Heart right ventricle (tissue), 16 donors: ENCODE results near the gene CRMP1. TPM values are rescaled to one million over a fixed set of nuclear protein-coding genes. Genes with fewer than 3 reads are reported as not detected.

Experiments
- ATAC-seq, 8 donors: fragments of 200-7000 bp; cut with Tn5 transposase; one replicate each; pipeline ENCODE4 v1.9.1; 2020; ENCODE audit warnings: mild to moderate bottlenecking in 8 of 8, moderate library complexity in 8 of 8, moderate number of reproducible peaks in 1 of 8
- DNase-seq, 2 donors: peaks; one replicate each; pipeline ENCODE4 v3.0.0-alpha.2; 2020
- H3K27ac ChIP-seq, 10 donors: fragments of 200-600 bp; sonication (generic) in 2 of 10; one replicate each; pipeline versions ENCODE4 v1.5.0 to v1.8.0; 2020 to 2022; ENCODE audit warnings: mild to moderate bottlenecking in 3 of 10
- H3K27me3 ChIP-seq, 7 donors: fragments of 200-600 bp; one replicate each; pipeline ENCODE4 v1.8.0; 2021 to 2022; ENCODE audit warnings: mild to moderate bottlenecking in 2 of 7
- H3K36me3 ChIP-seq, 9 donors: fragments of 200-600 bp; sonication (generic) in 1 of 9; one replicate each; pipeline versions ENCODE4 v1.5.0 to v1.8.0; 2020 to 2022; ENCODE audit warnings: mild to moderate bottlenecking in 2 of 9
- H3K4me1 ChIP-seq, 9 donors: fragments of 200-600 bp; sonication (generic) in 1 of 9; one replicate each; pipeline versions ENCODE4 v1.5.0 to v1.8.0; 2020 to 2022; ENCODE audit warnings: mild to moderate bottlenecking in 4 of 9
- H3K4me3 ChIP-seq, 10 donors: fragments of 200-600 bp; sonication (generic) in 2 of 10; one replicate each; pipeline versions ENCODE4 v1.5.0 to v1.8.0; 2020 to 2022; ENCODE audit warnings: mild to moderate bottlenecking in 7 of 10, moderate library complexity in 2 of 10
- H3K9me3 ChIP-seq, 11 donors: fragments of 200-600 bp in 10 of 11; sonication (generic) in 2 of 11; one replicate each; pipeline versions ENCODE4 v1.5.0 to v1.8.0; 2013 to 2022; ENCODE audit warnings: mild to moderate bottlenecking in 2 of 11, control low read depth in 1 of 11, moderate library complexity in 1 of 11
- CTCF ChIP-seq, 9 donors: fragments of 200-600 bp; sonication (generic) in 2 of 9; IDR thresholded peaks; one replicate each; pipeline versions ENCODE4 v1.5.0 to v1.8.0; 2021 to 2022; ENCODE audit warnings: antibody characterized with exemption in 9 of 9, mild to moderate bottlenecking in 5 of 9, moderate library complexity in 1 of 9
- WGBS, 2 donors: extraction: QIAGEN DNeasy Blood & Tissue Kit; methylation state at CpG; one replicate each; pipeline ENCODE4 v1.1.7; 2013; ENCODE audit warnings: inconsistent platforms in 1 of 2; 5-methylcytosine and 5-hydroxymethylcytosine counted together
- intact Hi-C, 10 donors: fragments of 100-400 bp; cut with DNase I; formaldehyde crosslinking; loops; one replicate each; pipeline versions ENCODE4 v1.11.1 to v1.14.2; 2022
- polyA plus RNA-seq, 2 donors: library from polyadenylated mRNA; stranded (reverse); fragments of 200-250 nt; gene quantifications; one replicate each; pipeline ENCODE4 v1.2.3, GENCODE V29; 2013
- total RNA-seq, 10 donors: library from RNA; stranded (reverse); fragmentation: NEBNext Ultra II Directional in 3 of 10; extraction: Animal tissue kit (Norgen Biotek cat#: 25700) in 3 of 10; gene quantifications; one replicate each; pipeline versions ENCODE4 v1.2.1 to v1.2.4, GENCODE V29; 2021 to 2023
- donor health status: Arrhythmogenic right ventricular cardiomyopathy.
- donor health status: ischemic (EF 13 %, LVEDD 7.1; RV severe dilation, severe dysfunction).
- donor health status: healthy with polysubstance abuse.
- donor health status: DM: no; HTN: yes; CAD: no.
- donor health status: DM: no; HTN: no; CAD: no.
- donor health status: ischemic (EF 25% LVEDD 6.9; RV normal size, moderate dysfunction).
- donor health status: ischemic (EF 25% LVEDD 5.7; RV mildly dilated, moderate dysfunction).
- donor health status: healthy.
- donor health status: DM: yes; HTN: yes; CAD: no.
- donor health status: Ischemic cardiomyopathy.
- donor health status: ischemic (EF 35%, LVEDD 5.7; RV mildly dilated, moderate dysfunction).
- donor health status: nonischemic (EF 11% LVEDD 7.7; RV severe dilation, severe dysfunction).
- donor health status: DM: yes; HTN: yes; CAD: no.
- donor health status: PGD.
- donor health status: ischemic (EF 29% LVEDD 5.4; RV normal size, mild dysfunction).
- donor health status: nonischemic (EF 23%, LVEDD 6.1; RV moderate dilation, normal function).

CRMP1 gene
- total and polyA plus RNA-seq, 12 donors = 0.40 to 2.3 (median 0.95) TPM

- no peaks in the 10 kb centered on the region for H3K27me3 ChIP-seq
- WGBS, 2 donors = 84 to 90% methylated on average over 19 of the region's 19 CpGs
- no peak for ATAC-seq
- TF ChIP-seq CTCF (IDR thresholded peaks at IDR 0.05) = no peak
- H3K36me3 ChIP-seq = peaks cover 0 to 24% (median 0%) of the 10 kb centered on the region in 9 donors
- intact Hi-C loops = loop anchor here in 2 of 10 donors (10.0 kb wide), 2 partner anchors 139 to 149 kb away; no protein-coding TSS in a partner anchor
- H3K4me3 ChIP-seq = no peak overlapping the region
- DNase-seq = no peak
- no peaks in the 10 kb centered on the region for H3K9me3 ChIP-seq
- no peak overlapping the region for H3K27ac ChIP-seq
- peaks cover 0 to 20% (median 6%) of the 10 kb centered on the region in 9 donors for H3K4me1 ChIP-seq
Measured at GRCh38 chr4:5825321-5826041, 67.4 kb downstream of the CRMP1 start.

GRCh38 chr4:5824635-5825034 lies 68.3 kb downstream of the CRMP1 start:
- Histone ChIP-seq H3K4me3 (no peak overlapping the region), H3K9me3 (no peaks in the 10 kb centered on the region), H3K27me3 (no peaks in the 10 kb centered on the region), H3K4me1 (peaks cover 0 to 20% (median 6%) of the 10 kb centered on the region in 9 donors), H3K36me3 (peaks cover 0 to 30% (median 0%) of the 10 kb centered on the region in 9 donors), H3K27ac (no peak overlapping the region)
- 62 to 64% methylated on average over 6 of the region's 6 CpGs for WGBS, 2 donors
- ATAC-seq (no peak), DNase-seq (no peak)
- TF ChIP-seq CTCF (IDR thresholded peaks at IDR 0.05) = peak in 7 of 9 donors; percentile 23 to 59 (median 37)
- intact Hi-C loops = loop anchor here in 3 of 10 donors (5.0 to 10.0 kb wide), 3 partner anchors 140 to 158 kb away; no protein-coding TSS in a partner anchor

GRCh38 chr4:5824227-5824626 lies 68.7 kb downstream of the CRMP1 start:
- TF ChIP-seq CTCF (IDR thresholded peaks at IDR 0.05) = no peak
- H3K9me3 ChIP-seq = no peaks in the 10 kb centered on the region
- no peaks in the 10 kb centered on the region for H3K27me3 ChIP-seq
- H3K4me3 ChIP-seq = no peak overlapping the region
- H3K4me1 ChIP-seq = peaks cover 0 to 20% (median 6%) of the 10 kb centered on the region in 9 donors
- DNase-seq = no peak
- H3K27ac ChIP-seq = no peak overlapping the region
- peaks cover 0 to 34% (median 0%) of the 10 kb centered on the region in 9 donors for H3K36me3 ChIP-seq
- intact Hi-C loops = loop anchor here in 3 of 10 donors (5.0 to 10.0 kb wide), 3 partner anchors 141 to 158 kb away; no protein-coding TSS in a partner anchor
- WGBS, 2 donors = 86 to 90% methylated on average over 7 of the region's 7 CpGs
- ATAC-seq = no peak

- no peaks in the 10 kb centered on the region for H3K9me3 ChIP-seq
- no peak for DNase-seq
- no peak for TF ChIP-seq CTCF (IDR thresholded peaks at IDR 0.05)
- no peaks in the 10 kb centered on the region for H3K27me3 ChIP-seq
- 91% methylated on average over 10 of the region's 10 CpGs for WGBS, 2 donors
- H3K36me3 ChIP-seq = peaks cover 0 to 36% (median 0%) of the 10 kb centered on the region in 9 donors
- no peak overlapping the region for H3K27ac ChIP-seq
- no peak for ATAC-seq
- H3K4me1 ChIP-seq = peaks cover 0 to 20% (median 6%) of the 10 kb centered on the region in 9 donors
- no peak overlapping the region for H3K4me3 ChIP-seq
- intact Hi-C loops = loop anchor here in 3 of 10 donors (5.0 to 10.0 kb wide), 3 partner anchors 141 to 159 kb away; no protein-coding TSS in a partner anchor
Measured at GRCh38 chr4:5823542-5824211, 69.2 kb downstream of the CRMP1 start.
